Activated CD4-positive, alpha-beta T cell treated with anti-CD3 and anti-CD28 coated beads for 36 hours (primary cell): ENCODE data around the gene SAMD3. TPM values are rescaled to one million over a fixed set of nuclear protein-coding genes. Genes with fewer than 3 reads are reported as not detected.

Source experiments
- ATAC-seq: fragments of 200-7000 bp; cut with Tn5 transposase; one replicate; pipeline ENCODE4 v1.10.0; 2021; ENCODE audit warnings: mild to moderate bottlenecking, moderate library complexity
- CTCF ChIA-PET: fragments of 350-600 bp; sonication (Branson Sonifier 250); formaldehyde crosslinking; loops from one replicate; lab custom pipeline; 2021; ENCODE audit warnings: antibody characterized with exemption; lab: Charles Lee
- POLR2A ChIA-PET: fragments of 350-600 bp; sonication (Branson Sonifier 250); formaldehyde crosslinking; loops from one replicate; lab custom pipeline; 2021; ENCODE audit warnings: antibody characterized with exemption, inconsistent platforms; lab: Charles Lee
- DNase-seq: peaks from one replicate; pipeline ENCODE4 v3.0.0-alpha.2; 2020
- H3K27ac Mint-ChIP-seq: one replicate; pipeline ENCODE4 v1.8.0; 2021; ENCODE audit warnings: mixed read lengths
- H3K27me3 Mint-ChIP-seq: one replicate; pipeline ENCODE4 v1.8.0; 2021; ENCODE audit warnings: mixed read lengths
- H3K36me3 Mint-ChIP-seq: one replicate; pipeline ENCODE4 v1.8.0; 2021; ENCODE audit warnings: low read depth, mixed read lengths
- H3K4me1 Mint-ChIP-seq: one replicate; pipeline ENCODE4 v1.8.0; 2021; ENCODE audit warnings: mixed read lengths
- H3K4me3 Mint-ChIP-seq: one replicate; pipeline ENCODE4 v1.8.0; 2021; ENCODE audit warnings: mild to moderate bottlenecking, moderate library complexity, mixed read lengths
- H3K9me3 Mint-ChIP-seq: one replicate; pipeline ENCODE4 v1.8.0; 2021; ENCODE audit warnings: low read depth, mixed read lengths
- intact Hi-C, 2 experiments: fragments of 100-400 bp; cut with DNase I in 1 of 2; cut with micrococcal nuclease in 1 of 2; formaldehyde crosslinking; loops; one replicate each; pipeline versions ENCODE4 v1.14.2 to v1.15.1; 2022 to 2024; cut with DNase I, micrococcal nuclease
- total RNA-seq, 2 experiments: library from RNA; stranded (reverse); gene quantifications; one replicate each; pipeline ENCODE4 v1.2.3, GENCODE V29; 2021

The SAMD3 gene
- total RNA-seq, 2 experiments from 2014 or later, result 1.8 to 2.4 TPM

GRCh38 chr6:130190701-130191690 lies 31.8 kb downstream of the SAMD3 start:
- CTCF ChIA-PET, result interaction anchor here (0.7 kb wide), 1 partner anchor 32 kb away, joined by 3 read pairs; the partner anchor contains the start of gene SAMD3
- POLR2A ChIA-PET, result no interaction called here
- Mint-ChIP-seq H3K27me3 (no peaks in the 10 kb centered on the region), H3K9me3 (peaks cover 2% of the 10 kb centered on the region), H3K27ac (peak overlapping the region; percentile 82), H3K4me3 (peak overlapping the region; percentile 13), H3K36me3 (peaks cover 24% of the 10 kb centered on the region), H3K4me1 (peaks cover 80% of the 10 kb centered on the region)
- DNase-seq, result no peak
- peak; percentile 28 for ATAC-seq
- intact Hi-C loops, result no loop called here

- Mint-ChIP-seq H3K27me3 (no peaks in the 10 kb centered on the region), H3K36me3 (peaks cover 26% of the 10 kb centered on the region), H3K9me3 (peaks cover 2% of the 10 kb centered on the region), H3K27ac (peak overlapping the region; percentile 13), H3K4me3 (no peak overlapping the region), H3K4me1 (peaks cover 76% of the 10 kb centered on the region)
- ChIA-PET POLR2A (no interaction called here), CTCF (interaction anchor here (0.7 to 1.6 kb wide), 2 partner anchors 10 to 33 kb away, joined by 3 to 10 read pairs; partner anchors contain the start of gene SAMD3)
- ATAC-seq, result no peak
- intact Hi-C loops, result loop anchor here in 1 of 2 experiments (5.0 kb wide), 1 partner anchor 52 kb away; no protein-coding TSS in a partner anchor
- DNase-seq, result no peak
These were observed 33.0 kb downstream of the SAMD3 start for GRCh38 chr6:130189531-130190397.

GRCh38 chr6:130188207-130188899 lies 34.4 kb downstream of the SAMD3 start:
- ChIA-PET POLR2A (interaction anchor here (0.6 kb wide), 1 partner anchor 26 kb away, joined by 3 read pairs; no protein-coding TSS in a partner anchor), CTCF (interaction anchor here (0.6 to 1.6 kb wide), 7 partner anchors 9 to 100 kb away, joined by 3 to 10 read pairs (median 4); partner anchors contain the start of gene SAMD3)
- H3K36me3 Mint-ChIP-seq, result peaks cover 23% of the 10 kb centered on the region
- H3K27me3 Mint-ChIP-seq, result no peaks in the 10 kb centered on the region
- no peak overlapping the region for H3K27ac Mint-ChIP-seq
- H3K4me3 Mint-ChIP-seq, result no peak overlapping the region
- peaks cover 80% of the 10 kb centered on the region for H3K4me1 Mint-ChIP-seq
- H3K9me3 Mint-ChIP-seq, result peaks cover 2% of the 10 kb centered on the region
- intact Hi-C loops, result loop anchor here in 1 of 2 experiments (5.0 kb wide), 1 partner anchor 51 kb away; no protein-coding TSS in a partner anchor
- DNase-seq, result no peak
- ATAC-seq, result no peak

GRCh38 chr6:130187335-130188206 lies 35.2 kb downstream of the SAMD3 start:
- Mint-ChIP-seq H3K36me3 (peaks cover 17% of the 10 kb centered on the region), H3K27ac (peak overlapping the region; percentile 34), H3K4me3 (no peak overlapping the region), H3K9me3 (peaks cover under 1% of the 10 kb centered on the region), H3K27me3 (no peaks in the 10 kb centered on the region), H3K4me1 (peaks cover 78% of the 10 kb centered on the region)
- POLR2A ChIA-PET, result interaction anchor here (0.6 kb wide), 1 partner anchor 27 kb away, joined by 3 read pairs; no protein-coding TSS in a partner anchor
- DNase-seq (no peak), ATAC-seq (peak; percentile 63)
- CTCF ChIA-PET, result interaction anchor here (0.6 to 1.4 kb wide), 7 partner anchors 12 to 100 kb away, joined by 3 to 6 read pairs (median 3); partner anchors contain the start of gene SAMD3
- intact Hi-C loops, result loop anchor here in 1 of 2 experiments (2.0 to 5.0 kb wide), 2 partner anchors 35 to 50 kb away; partner anchors contain the start of gene SAMD3

GRCh38 chr6:130185658-130186057 lies 37.1 kb downstream of the SAMD3 start:
- ATAC-seq (no peak), DNase-seq (no peak)
- Mint-ChIP-seq H3K27me3 (no peaks in the 10 kb centered on the region), H3K27ac (no peak overlapping the region), H3K4me3 (no peak overlapping the region), H3K36me3 (peaks cover 13% of the 10 kb centered on the region), H3K9me3 (no peaks in the 10 kb centered on the region), H3K4me1 (peaks cover 61% of the 10 kb centered on the region)
- ChIA-PET POLR2A (no interaction called here), CTCF (interaction anchor here (1.6 kb wide), 1 partner anchor 8 kb away, joined by 3 read pairs; no protein-coding TSS in a partner anchor)
- intact Hi-C loops, result loop anchor here in 1 of 2 experiments (2.0 to 5.0 kb wide), 2 partner anchors 37 to 48 kb away; partner anchors contain the start of gene SAMD3

GRCh38 chr6:130183271-130184222 lies 39.2 kb downstream of the SAMD3 start:
- H3K4me1 Mint-ChIP-seq, result peaks cover 43% of the 10 kb centered on the region
- peak; percentile 74 for ATAC-seq
- intact Hi-C loops, result no loop called here
- no peaks in the 10 kb centered on the region for H3K9me3 Mint-ChIP-seq
- ChIA-PET CTCF (interaction anchor here (0.7 kb wide), 1 partner anchor 53 kb away, joined by 3 read pairs; no protein-coding TSS in a partner anchor), POLR2A (no interaction called here)
- peak; percentile 51 for DNase-seq
- peaks cover 13% of the 10 kb centered on the region for H3K36me3 Mint-ChIP-seq
- H3K4me3 Mint-ChIP-seq, result peak overlapping the region; percentile 60
- no peaks in the 10 kb centered on the region for H3K27me3 Mint-ChIP-seq
- peak overlapping the region; percentile 85 for H3K27ac Mint-ChIP-seq

- CTCF ChIA-PET, result no interaction called here
These were observed 40.3 kb downstream of the SAMD3 start for GRCh38 chr6:130182466-130182865.

GRCh38 chr6:130178692-130179091 lies 44.1 kb downstream of the SAMD3 start:
- Mint-ChIP-seq H3K4me1 (peaks cover 21% of the 10 kb centered on the region), H3K27me3 (no peaks in the 10 kb centered on the region), H3K36me3 (peaks cover 17% of the 10 kb centered on the region), H3K27ac (no peak overlapping the region), H3K4me3 (no peak overlapping the region), H3K9me3 (no peaks in the 10 kb centered on the region)
- ATAC-seq (peak; percentile 42), DNase-seq (no peak)
- intact Hi-C loops, result no loop called here
- ChIA-PET CTCF (interaction anchor here (2.1 kb wide), 1 partner anchor 10 kb away, joined by 10 read pairs; no protein-coding TSS in a partner anchor), POLR2A (no interaction called here)

More at GRCh38 chr6:130182466-130182865, 40.3 kb downstream of the SAMD3 start:
- Mint-ChIP-seq H3K36me3 (peaks cover 15% of the 10 kb centered on the region), H3K4me3 (no peak overlapping the region), H3K27me3 (no peaks in the 10 kb centered on the region), H3K27ac (no peak overlapping the region), H3K4me1 (peaks cover 36% of the 10 kb centered on the region), H3K9me3 (no peaks in the 10 kb centered on the region)
- intact Hi-C loops, result no loop called here
- ATAC-seq, result no peak
- POLR2A ChIA-PET, result no interaction called here
- no peak for DNase-seq

- H3K9me3 Mint-ChIP-seq, result peaks cover 13% of the 10 kb centered on the region
- ChIA-PET POLR2A (no interaction called here), CTCF (no interaction called here)
- peaks cover 14% of the 10 kb centered on the region for H3K4me1 Mint-ChIP-seq
- H3K27ac Mint-ChIP-seq, result no peak overlapping the region
- no peaks in the 10 kb centered on the region for H3K27me3 Mint-ChIP-seq
- no peak for DNase-seq
- intact Hi-C loops, result no loop called here
- peak; percentile 47 for ATAC-seq
- H3K36me3 Mint-ChIP-seq, result peaks cover 29% of the 10 kb centered on the region
- no peak overlapping the region for H3K4me3 Mint-ChIP-seq
These were observed 46.4 kb downstream of the SAMD3 start for GRCh38 chr6:130176378-130176777.
